Stomach (tissue), 9 donors: ENCODE data around the gene GALNT18. TPM values are rescaled to one million over a fixed set of nuclear protein-coding genes. Genes with fewer than 3 reads are reported as not detected.

ENCODE experiments used
- DNase-seq, 2 donors: peaks; one replicate each; pipeline versions ENCODE4 v3.0.0 to v3.0.0-alpha.2; 2013 to 2019
- H3K27ac ChIP-seq, 5 donors: fragments of 200-600 bp in 4 of 5; sonication (generic) in 4 of 5; one replicate each; pipeline ENCODE4 v1.5.1; 2013 to 2019; ENCODE audit warnings: mild to moderate bottlenecking in 1 of 5, moderate library complexity in 1 of 5
- H3K27me3 ChIP-seq, 3 donors: fragments of 200-600 bp; sonication (generic); one replicate each; pipeline ENCODE4 v1.5.1; 2017 to 2019; ENCODE audit warnings: mixed run types in 1 of 3
- H3K36me3 ChIP-seq, 4 donors: fragments of 200-600 bp; sonication (generic); 1 replicate in 3 of 4; 2 replicates in 1 of 4; pipeline ENCODE4 v1.5.1; 2016 to 2019
- H3K4me1 ChIP-seq, 4 donors: fragments of 200-600 bp; sonication (generic); one replicate each; pipeline ENCODE4 v1.5.1; 2016 to 2019
- H3K4me3 ChIP-seq, 4 donors: fragments of 200-600 bp; sonication (generic) in 3 of 4; one replicate each; pipeline ENCODE4 v1.5.1; 2016 to 2019; ENCODE audit warnings: mild to moderate bottlenecking in 1 of 4
- H3K9me3 ChIP-seq, 4 donors: fragments of 200-600 bp; sonication (generic); one replicate each; pipeline ENCODE4 v1.5.1; 2016 to 2019
- EP300 ChIP-seq: sonication (generic); formaldehyde crosslinking; IDR thresholded peaks from one replicate; pipeline ENCODE4 v1.6.1; 2017; ENCODE audit warnings: antibody characterized with exemption
- POLR2A ChIP-seq, 4 donors: fragments of 450-650 bp; IDR thresholded peaks; one replicate each; pipeline ENCODE4 v1.6.1; 2016; ENCODE audit warnings: antibody characterized with exemption in 4 of 4, control low read depth in 2 of 4, mild to moderate bottlenecking in 1 of 4, moderate library complexity in 1 of 4
- POLR2AphosphoS5 ChIP-seq, 3 donors: sonication (generic); formaldehyde crosslinking; IDR thresholded peaks; one replicate each; pipeline ENCODE4 v1.6.1; 2016; ENCODE audit warnings: antibody characterized with exemption in 3 of 3
- WGBS, 5 donors: extraction: QIAGEN DNeasy Blood & Tissue Kit in 3 of 5; methylation state at CpG; one replicate each; pipeline versions ENCODE4 v1.1.5 to v1.1.7; 2013 to 2018; 5-methylcytosine and 5-hydroxymethylcytosine counted together
- intact Hi-C: fragments of 100-400 bp; cut with DNase I; formaldehyde crosslinking; loops from one replicate; pipeline ENCODE4 v1.15.1; 2023; ENCODE audit warnings: low total_unique reads
- polyA plus RNA-seq, 3 donors: library from polyadenylated mRNA; stranded (reverse); fragments of 200-250 nt; gene quantifications; one replicate each; pipeline ENCODE4 v1.2.3, GENCODE V29; 2013
- total RNA-seq, 5 donors: library from RNA; depleted of rRNA; stranded (reverse); fragments of >200 nt; gene quantifications; one replicate each; pipeline versions ENCODE4 v1.1.0 to v1.2.3, GENCODE V29; 2014 to 2016
- TF ChIP-seq, protein P1 (sequence below), 7 experiments: fragments of 450-650 bp in 4 of 7; fragments of 200-600 bp in 3 of 7; sonication (generic) in 3 of 7; IDR thresholded peaks; one replicate each; pipeline ENCODE4 v1.5.1; 2016 to 2019; ENCODE audit warnings: antibody characterized with exemption in 7 of 7, control low read depth in 2 of 7, mild to moderate bottlenecking in 1 of 7
- donor health status: healthy with polysubstance abuse.
- donor health status: Bipolar disorder and iron deficiency.
- donor health status: healthy.

The GALNT18 gene
- total and polyA plus RNA-seq, 8 donors = 0.58 to 16.1 (median 2.7) TPM

DNA sequence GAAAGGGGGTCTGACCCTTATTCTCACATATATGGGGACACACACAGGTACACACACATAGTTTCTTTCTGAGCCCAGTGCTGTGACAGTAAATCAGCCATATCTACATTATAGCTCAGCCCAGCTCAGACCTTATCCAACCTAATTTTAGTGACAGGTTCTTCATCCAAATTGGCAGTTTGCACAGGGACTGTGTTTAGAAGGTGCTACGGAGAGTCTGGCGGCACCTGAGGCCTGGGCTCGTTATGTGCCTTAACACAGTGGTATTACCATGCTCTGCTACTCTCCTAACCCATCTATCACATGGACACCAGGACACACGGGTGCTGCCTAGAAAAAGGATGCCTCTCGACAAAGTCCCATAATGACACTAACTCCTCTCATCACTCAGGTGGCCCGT is 109.3 kb downstream of the GALNT18 start:
- no peak for DNase-seq
- WGBS, 5 donors = 87 to 95% (median 92%) methylated on average over 6 of the region's 6 CpGs
- no peak overlapping the region for H3K27ac ChIP-seq
- no peaks in the 10 kb centered on the region for H3K36me3 ChIP-seq
- intact Hi-C loops = no loop called here
- no peak for TF ChIP-seq EP300
- TF ChIP-seq POLR2AphosphoS5 (IDR thresholded peaks at IDR 0.05) = no peak
- TF ChIP-seq, protein P1, sequence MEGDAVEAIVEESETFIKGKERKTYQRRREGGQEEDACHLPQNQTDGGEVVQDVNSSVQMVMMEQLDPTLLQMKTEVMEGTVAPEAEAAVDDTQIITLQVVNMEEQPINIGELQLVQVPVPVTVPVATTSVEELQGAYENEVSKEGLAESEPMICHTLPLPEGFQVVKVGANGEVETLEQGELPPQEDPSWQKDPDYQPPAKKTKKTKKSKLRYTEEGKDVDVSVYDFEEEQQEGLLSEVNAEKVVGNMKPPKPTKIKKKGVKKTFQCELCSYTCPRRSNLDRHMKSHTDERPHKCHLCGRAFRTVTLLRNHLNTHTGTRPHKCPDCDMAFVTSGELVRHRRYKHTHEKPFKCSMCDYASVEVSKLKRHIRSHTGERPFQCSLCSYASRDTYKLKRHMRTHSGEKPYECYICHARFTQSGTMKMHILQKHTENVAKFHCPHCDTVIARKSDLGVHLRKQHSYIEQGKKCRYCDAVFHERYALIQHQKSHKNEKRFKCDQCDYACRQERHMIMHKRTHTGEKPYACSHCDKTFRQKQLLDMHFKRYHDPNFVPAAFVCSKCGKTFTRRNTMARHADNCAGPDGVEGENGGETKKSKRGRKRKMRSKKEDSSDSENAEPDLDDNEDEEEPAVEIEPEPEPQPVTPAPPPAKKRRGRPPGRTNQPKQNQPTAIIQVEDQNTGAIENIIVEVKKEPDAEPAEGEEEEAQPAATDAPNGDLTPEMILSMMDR (IDR thresholded peaks at IDR 0.05) = no peak
- TF ChIP-seq POLR2A (IDR thresholded peaks at IDR 0.05) = no peak
- no peaks in the 10 kb centered on the region for H3K27me3 ChIP-seq
- H3K4me1 ChIP-seq = peaks cover 0 to 6% (median 0%) of the 10 kb centered on the region in 4 donors
- no peaks in the 10 kb centered on the region for H3K9me3 ChIP-seq
- H3K4me3 ChIP-seq = no peak overlapping the region

DNA sequence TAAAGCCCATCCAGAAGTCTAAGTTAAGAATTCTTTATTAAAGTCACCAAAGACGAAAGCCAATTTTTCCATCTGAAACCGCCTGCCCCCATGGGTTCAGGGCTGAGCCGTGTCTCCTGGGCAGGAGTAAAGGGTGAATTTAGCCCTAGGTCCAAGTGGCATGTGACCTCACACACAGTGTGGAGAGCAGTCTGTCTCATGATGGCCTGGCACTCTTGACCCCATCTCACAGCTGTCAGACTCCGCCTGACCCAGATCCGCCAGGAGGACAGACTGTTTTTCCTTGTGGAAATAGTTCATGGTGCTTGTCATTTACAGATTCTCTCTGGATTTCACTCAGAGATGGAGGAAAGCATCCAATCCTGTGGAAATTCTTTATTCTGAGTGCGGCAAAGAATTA is 109.7 kb downstream of the GALNT18 start:
- Histone ChIP-seq H3K4me3 (no peak overlapping the region), H3K4me1 (peaks cover 0 to 6% (median 0%) of the 10 kb centered on the region in 4 donors), H3K9me3 (no peaks in the 10 kb centered on the region), H3K36me3 (no peaks in the 10 kb centered on the region), H3K27ac (no peak overlapping the region), H3K27me3 (no peaks in the 10 kb centered on the region)
- intact Hi-C loops = no loop called here
- WGBS, 5 donors = 90 to 97% (median 96%) methylated on average over 6 of the region's 6 CpGs
- TF ChIP-seq EP300 (no peak), POLR2A (IDR thresholded peaks at IDR 0.05) (no peak), POLR2AphosphoS5 (IDR thresholded peaks at IDR 0.05) (no peak)
- TF ChIP-seq, protein P1 (IDR thresholded peaks at IDR 0.05) = no peak
- no peak for DNase-seq

DNA sequence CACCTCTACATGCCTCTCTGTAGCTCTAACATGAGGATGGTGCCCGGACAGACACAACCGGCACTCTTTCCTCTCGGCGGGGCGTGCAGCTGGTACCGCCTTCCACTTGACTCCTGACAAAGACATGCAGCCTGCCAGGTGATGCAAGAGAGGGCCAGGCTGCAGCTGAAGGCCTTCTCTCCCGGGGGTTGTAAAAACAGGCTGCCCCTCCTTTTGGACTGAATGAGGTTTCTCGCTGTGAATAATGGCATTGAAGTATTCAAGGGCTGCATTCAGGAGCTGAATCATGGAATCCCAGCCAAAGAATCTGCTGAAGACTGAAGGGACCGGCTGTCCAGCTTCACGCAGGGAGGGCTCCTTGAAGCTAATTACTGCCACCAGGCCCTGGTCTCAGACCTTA is 110.9 kb downstream of the GALNT18 start:
- H3K27ac ChIP-seq = no peak overlapping the region
- H3K36me3 ChIP-seq = no peaks in the 10 kb centered on the region
- H3K27me3 ChIP-seq = no peaks in the 10 kb centered on the region
- intact Hi-C loops = no loop called here
- H3K4me3 ChIP-seq = no peak overlapping the region
- TF ChIP-seq, protein P1 (IDR thresholded peaks at IDR 0.05) = no peak
- TF ChIP-seq EP300 = no peak
- TF ChIP-seq POLR2A (IDR thresholded peaks at IDR 0.05) = no peak
- no peak for TF ChIP-seq POLR2AphosphoS5 (IDR thresholded peaks at IDR 0.05)
- H3K9me3 ChIP-seq = no peaks in the 10 kb centered on the region
- peak in 1 of 2 donors; percentile 30 for DNase-seq
- WGBS, 5 donors = 77 to 87% (median 78%) methylated on average over 10 of the region's 10 CpGs
- peaks cover 0 to 6% (median 0%) of the 10 kb centered on the region in 4 donors for H3K4me1 ChIP-seq

DNA sequence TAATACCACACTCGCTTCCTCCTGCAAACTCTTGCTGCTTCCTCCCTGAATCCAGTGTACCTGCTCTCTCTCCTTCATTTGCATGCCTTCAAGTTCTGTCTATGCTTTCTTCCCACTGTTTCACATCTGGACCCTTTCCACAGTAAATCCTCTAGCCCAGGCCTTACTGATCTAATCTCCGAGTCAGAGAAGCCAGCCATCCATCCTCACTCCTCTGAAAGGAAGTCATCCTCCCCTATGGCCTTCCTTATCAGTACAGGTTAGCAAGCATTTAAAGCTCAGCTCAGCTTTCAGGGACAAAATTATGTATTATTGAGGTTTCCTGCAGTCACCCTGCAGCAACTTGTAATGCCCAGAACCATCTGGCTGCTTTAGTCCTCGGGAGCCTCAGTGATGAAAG is 116.1 kb downstream of the GALNT18 start:
- H3K27ac ChIP-seq = no peak overlapping the region
- TF ChIP-seq POLR2AphosphoS5 (IDR thresholded peaks at IDR 0.05) (no peak), POLR2A (IDR thresholded peaks at IDR 0.05) (no peak), EP300 (no peak)
- TF ChIP-seq, protein P1 (IDR thresholded peaks at IDR 0.05) = no peak
- intact Hi-C loops = no loop called here
- DNase-seq = no peak
- no peaks in the 10 kb centered on the region for H3K36me3 ChIP-seq
- no peaks in the 10 kb centered on the region for H3K9me3 ChIP-seq
- H3K4me3 ChIP-seq = no peak overlapping the region
- 76 to 85% (median 80%) methylated on average over 3 of the region's 3 CpGs for WGBS, 5 donors
- no peaks in the 10 kb centered on the region for H3K27me3 ChIP-seq
- peaks cover 0 to 17% (median 8%) of the 10 kb centered on the region in 4 donors for H3K4me1 ChIP-seq
